ENCODE data around the gene DNAJB6.

DNA sequence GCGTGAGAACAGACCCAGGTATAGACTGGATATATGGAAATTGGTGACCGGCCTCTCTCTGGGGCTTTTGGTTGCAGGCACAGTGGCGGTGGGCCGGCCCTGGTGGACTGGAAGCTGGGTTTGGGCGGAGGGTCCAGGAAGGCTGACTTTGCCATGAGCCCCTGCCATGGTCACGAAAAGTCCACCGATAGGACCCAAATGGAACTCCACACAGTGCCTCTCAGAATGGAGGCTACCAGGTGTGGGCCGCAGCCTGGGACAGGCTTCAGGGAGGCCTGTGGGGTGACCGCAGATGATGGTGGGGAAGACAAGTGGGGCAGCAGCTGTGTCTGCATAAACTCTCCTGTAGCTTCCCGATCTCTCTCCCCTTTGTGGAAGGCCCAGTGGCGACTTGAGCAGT is 123.2 kb downstream of the DNAJB6 start:
- TF ChIP-seq POLR2A (IDR thresholded peaks at IDR 0.05; ENCODE audit: low read depth, low read length) (no peak), POLR2AphosphoS5 (IDR thresholded peaks at IDR 0.05; ENCODE audit: low read depth, low read length) (no peak), TAF1 (IDR thresholded peaks at IDR 0.05; ENCODE audit: low read depth, low read length) (no peak)
